Measurements from ENCODE around the gene MIDN.
"Not testable (repeated sequence)": the region's sequence is repeated elsewhere in the genome, so short reads cannot be mapped to it uniquely, and the experiment has no call there.

- not testable (repeated sequence) for TF ChIP-seq CTCF (IDR thresholded peaks at IDR 0.05; ENCODE audit: poor library complexity); EZH2 (IDR thresholded peaks at IDR 0.05; ENCODE audit: borderline replicate concordance); EZH2phosphoT487 (IDR thresholded peaks at IDR 0.05; ENCODE audit: low read depth, severe bottlenecking, unreplicated experiment)
These were observed 1.9 kb upstream of the MIDN start for GRCh38 chr19:1246265-1247087.

Measured in hepatocyte (in vitro differentiated cells).